HG03432 (cell line): ENCODE results near the gene SUFU.

Experiments
- ATAC-seq: cut with Tn5 transposase; IDR thresholded peaks from one replicate; pipeline ENCODE4 v1.9.1; 2021; ENCODE audit warnings: mild to moderate bottlenecking, moderate library complexity; ENCODE audit not compliant: unreplicated experiment

SUFU gene

GRCh38 chr10:102615361-102615760, 111.6 kb downstream of the SUFU start:
- no peak for ATAC-seq

GRCh38 chr10:102616066-102616770, 112.4 kb downstream of the SUFU start:
- no peak for ATAC-seq

GRCh38 chr10:102617041-102617440, 113.3 kb downstream of the SUFU start:
- no peak for ATAC-seq

GRCh38 chr10:102617816-102618215, 114.0 kb downstream of the SUFU start:
- no peak for ATAC-seq

- ATAC-seq = no peak
Observed at GRCh38 chr10:102619281-102619981, 115.7 kb downstream of the SUFU start.

- ATAC-seq = no peak
Observed at GRCh38 chr10:102620138-102620590, 116.4 kb downstream of the SUFU start.

- no peak for ATAC-seq
Observed at GRCh38 chr10:102620591-102621442, 117.0 kb downstream of the SUFU start.

- ATAC-seq = no peak
Observed at GRCh38 chr10:102621443-102622325, 117.9 kb downstream of the SUFU start.

- ATAC-seq = no peak
Observed at GRCh38 chr10:102624094-102624493, 120.3 kb downstream of the SUFU start.

GRCh38 chr10:102624751-102625645, 121.2 kb downstream of the SUFU start:
- ATAC-seq = no peak

GRCh38 chr10:102626026-102626685, 122.4 kb downstream of the SUFU start:
- ATAC-seq = no peak

GRCh38 chr10:102627291-102627735, 123.5 kb downstream of the SUFU start:
- ATAC-seq = no peak

- ATAC-seq = no peak
Observed at GRCh38 chr10:102627736-102628293, 124.0 kb downstream of the SUFU start.

- no peak for ATAC-seq
Observed at GRCh38 chr10:102628451-102628911, 124.7 kb downstream of the SUFU start.

- no peak for ATAC-seq
Observed at GRCh38 chr10:102629661-102630614, 126.2 kb downstream of the SUFU start.

- no peak for ATAC-seq
Observed at GRCh38 chr10:102630663-102631062, 126.9 kb downstream of the SUFU start.
